HG03378 (cell line): ENCODE results near the gene CAGE1.
A peak's percentile ranks its signal among the peaks of the same experiment; 100 is the strongest.

ENCODE experiments used
- ATAC-seq: cut with Tn5 transposase; IDR thresholded peaks from one replicate; pipeline ENCODE4 v1.9.1; 2021; ENCODE audit warnings: mild to moderate bottlenecking, moderate library complexity; ENCODE audit not compliant: unreplicated experiment

Gene CAGE1

DNA sequence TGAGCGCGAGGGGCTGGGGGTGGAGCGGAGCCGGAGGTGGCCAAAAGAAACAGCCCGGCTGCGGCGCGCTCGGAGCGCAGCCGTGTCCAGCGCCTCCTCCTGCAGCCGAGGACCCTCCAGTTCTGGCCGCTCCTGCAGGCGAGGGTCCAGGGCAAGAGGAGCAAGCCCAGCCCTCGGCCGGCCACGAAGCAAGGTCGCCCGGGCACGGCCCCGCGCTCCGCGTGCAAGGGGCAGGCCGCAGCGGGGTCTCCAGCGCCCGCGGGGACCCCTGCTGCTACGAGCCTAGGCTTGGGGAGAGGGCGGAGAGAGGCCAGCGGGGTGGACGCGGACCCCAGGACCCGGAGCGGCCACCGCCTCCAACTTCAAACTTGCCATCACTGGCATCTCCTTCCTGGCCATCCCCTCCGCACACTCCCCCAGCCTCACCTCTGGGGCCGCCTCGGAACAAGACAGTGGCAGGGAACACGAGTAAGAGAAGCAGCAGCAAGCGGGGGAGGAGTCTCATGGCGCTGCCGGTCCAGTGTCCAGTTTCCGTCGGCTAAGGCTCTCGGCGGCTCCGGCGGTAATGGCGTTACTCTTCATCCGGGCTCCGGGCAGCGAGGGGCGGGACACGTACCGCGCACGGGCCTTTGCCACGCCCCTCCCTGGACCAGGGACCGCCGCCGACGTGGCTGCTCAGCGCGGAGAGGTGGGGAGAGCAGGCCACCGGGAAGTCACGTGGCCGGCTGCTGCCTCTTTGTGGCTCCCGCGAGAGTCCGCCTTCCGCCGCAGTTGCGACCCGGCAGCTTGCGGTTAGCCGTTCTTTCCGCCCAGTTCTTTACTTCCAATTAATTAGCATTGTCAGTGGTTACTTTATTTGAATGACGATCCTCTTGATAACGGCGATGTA lies 76.7 kb downstream of the CAGE1 start, which contains the start of gene SSR1:
Gene SSR1 (minus strand): TSS at position 584 of the 889 bp plus-strand sequence. CDS start 79 bp downstream, at position 505.
- ATAC-seq = peak; percentile 89

DNA sequence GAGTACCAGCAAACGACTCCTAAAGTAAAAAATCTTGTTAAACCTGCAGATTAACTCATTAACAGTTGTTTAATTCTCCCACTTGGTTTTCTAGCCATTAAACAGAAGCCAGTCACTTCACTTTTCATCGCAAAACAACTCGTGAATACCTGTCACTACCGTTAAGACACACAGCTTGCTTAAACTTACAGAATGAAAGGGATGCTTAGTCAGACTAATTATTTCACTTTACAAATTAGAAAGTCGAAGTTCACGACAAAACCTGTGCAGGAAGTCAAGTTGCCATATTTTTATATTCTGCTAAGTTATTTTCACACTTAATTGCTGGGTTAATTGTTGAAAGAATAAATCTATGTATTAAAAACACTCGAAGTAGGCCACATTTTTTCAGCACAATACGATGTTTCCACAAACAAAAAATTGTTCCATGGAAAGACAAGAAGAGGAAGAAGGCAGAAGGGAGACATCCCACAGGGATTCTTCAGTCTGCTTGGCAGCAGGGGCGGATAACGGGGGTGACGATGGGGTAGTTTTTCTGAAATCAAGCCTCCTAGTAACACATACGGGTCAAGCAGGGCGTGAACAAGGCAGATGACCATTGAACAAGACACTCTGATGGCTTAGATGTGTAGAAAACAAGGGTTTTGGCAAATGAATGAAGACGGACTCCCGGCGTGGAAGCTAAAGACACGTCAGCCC lies 77.5 kb downstream of the CAGE1 start:
- ATAC-seq = no peak

DNA sequence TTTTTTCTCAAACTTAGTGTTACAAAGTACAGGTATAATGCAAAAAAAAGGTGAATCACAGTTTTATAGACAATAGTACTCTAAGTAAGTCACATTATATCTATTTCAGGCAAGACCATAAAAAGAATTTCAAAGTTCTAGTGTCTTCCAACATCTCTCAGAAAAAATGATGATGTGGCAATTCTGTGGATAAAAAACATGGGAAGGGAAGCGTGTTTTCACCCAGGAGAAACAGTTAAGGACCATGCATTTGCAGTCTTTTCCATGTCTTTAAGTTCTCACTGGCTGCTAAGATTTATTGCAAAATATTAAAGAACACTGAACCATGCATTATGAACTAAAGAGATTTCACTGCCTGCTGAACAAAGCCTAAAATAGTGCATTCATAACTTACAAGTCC lies 78.4 kb downstream of the CAGE1 start:
- no peak for ATAC-seq

DNA sequence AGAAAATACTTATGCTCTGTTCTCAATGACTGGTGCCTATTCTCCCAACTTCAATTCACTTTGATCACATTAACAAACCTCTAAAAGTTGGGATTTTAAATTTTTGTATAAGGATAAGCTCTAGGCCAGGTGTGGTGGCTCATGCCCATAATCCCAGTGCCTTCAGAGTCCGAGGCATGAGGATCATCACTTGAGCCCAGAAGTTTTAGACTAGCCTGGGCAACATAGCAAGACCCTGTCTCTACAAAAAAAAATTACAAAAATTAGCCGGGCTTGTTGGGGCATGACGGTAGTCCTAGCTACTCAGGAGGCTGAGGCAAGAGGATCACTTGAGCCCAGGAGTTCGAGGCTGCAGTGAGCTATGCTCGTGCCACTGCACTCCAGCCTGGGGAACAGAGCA lies 80.5 kb downstream of the CAGE1 start:
- ATAC-seq = no peak

DNA sequence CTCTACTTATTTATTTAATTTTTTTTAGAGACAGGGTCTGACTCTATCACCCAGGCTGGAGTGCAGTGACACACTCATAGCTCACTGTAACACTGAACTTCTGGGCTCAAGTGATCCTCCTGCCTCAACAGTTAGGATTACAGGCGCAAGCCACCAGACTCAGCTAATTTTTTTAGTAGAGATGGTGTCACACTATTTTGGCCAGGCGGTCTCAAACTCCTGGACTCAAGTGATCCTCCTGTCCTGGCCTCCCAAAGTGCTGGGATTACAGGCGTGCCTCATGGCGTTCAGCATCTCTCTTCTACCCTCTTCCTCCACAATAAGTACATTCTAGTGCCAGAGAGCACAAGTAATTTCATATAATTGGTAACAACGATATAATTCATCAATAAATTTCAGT lies 82.0 kb downstream of the CAGE1 start:
- no peak for ATAC-seq

DNA sequence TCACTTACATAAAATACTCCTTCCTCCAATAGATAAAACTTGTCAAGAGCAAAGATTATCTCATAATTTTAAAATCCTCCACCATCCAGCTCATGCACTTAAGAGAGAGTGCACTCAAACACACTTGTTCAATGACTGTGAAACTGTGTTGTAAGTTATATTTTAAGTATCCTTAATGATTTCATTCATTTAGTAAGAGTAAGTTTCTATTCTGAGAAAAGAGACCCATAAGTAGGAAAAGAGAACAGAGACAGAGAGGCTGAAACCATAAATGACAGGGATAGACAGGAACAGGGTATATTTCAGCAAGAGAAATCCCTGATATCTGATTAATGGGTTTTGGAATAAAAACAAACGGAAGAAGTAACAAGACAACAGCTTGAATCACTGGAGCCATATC lies 84.7 kb downstream of the CAGE1 start:
- ATAC-seq = no peak

DNA sequence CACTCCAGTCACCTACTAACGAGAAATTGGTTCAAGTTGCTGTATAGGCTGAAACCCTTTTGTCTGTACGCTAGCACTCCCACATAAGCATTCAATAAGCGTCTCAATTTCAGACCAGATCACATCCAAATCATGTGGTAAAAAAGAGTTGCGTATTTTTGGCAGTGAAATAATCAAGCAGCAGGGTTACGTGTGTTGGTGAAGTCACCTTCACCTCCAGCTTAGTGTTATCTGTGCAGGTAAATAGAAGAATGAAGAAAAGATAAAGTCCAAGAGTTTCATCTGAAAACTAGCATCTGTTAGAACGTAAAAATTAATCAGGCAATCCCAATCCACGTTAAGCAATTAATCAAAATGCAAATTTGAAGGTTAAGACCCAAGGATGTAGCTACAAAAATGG lies 87.8 kb downstream of the CAGE1 start:
- no peak for ATAC-seq

DNA sequence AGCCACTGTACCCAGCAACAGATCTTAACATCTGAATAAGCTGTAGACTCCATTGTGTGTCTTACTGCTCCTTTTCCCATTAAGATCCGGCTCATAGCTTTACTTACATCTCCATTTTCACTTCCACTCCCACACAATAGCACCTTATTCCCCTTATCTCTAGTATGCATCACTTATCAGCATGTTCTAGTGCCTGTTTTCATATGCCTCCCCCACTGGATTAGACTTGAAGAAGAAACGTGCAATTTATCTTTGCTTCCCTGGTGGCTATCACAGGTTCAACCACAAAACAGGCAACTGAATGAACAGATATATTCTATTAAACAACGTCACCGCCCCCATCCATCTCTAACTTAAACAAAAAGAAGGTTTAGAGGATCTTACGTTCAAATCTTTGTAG lies 88.6 kb downstream of the CAGE1 start:
- no peak for ATAC-seq

DNA sequence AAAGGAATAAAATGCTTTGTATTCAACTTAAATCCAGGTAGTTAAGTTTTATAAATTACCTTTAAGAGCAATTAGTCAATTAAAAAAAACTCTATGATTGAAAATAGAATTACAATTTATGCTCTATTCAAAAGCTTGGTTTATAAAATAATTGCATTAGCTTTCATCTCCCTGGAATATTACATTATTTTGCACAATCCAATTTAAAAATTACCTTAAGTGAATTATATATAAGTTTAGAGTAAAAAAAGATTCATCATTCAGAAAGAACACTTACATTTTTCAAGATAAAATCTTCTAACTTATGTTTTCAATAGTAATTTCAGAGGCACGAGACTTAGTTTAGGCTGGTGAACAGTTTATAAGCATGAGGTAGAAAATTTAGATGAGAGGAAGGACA lies 91.4 kb downstream of the CAGE1 start:
- ATAC-seq = no peak

DNA sequence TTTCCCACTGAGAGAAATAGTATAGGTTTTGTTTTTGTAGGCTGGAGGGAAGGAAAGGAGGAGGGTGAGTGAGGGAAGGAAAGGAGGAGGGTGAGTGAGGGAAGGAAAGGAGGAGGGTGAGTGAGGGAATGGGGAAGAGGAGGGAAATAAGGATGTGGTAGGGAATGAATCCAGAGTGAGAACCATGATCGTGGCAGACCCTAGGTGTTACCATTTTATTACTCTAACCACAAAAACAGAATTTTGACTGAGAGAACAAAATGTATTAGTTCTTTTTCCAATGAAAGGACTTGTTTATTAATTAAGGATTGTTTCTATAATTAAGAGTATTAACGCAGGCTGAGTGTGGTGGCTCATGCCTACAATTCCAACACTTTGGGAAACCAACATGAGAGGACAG lies 92.9 kb downstream of the CAGE1 start:
- no peak for ATAC-seq

DNA sequence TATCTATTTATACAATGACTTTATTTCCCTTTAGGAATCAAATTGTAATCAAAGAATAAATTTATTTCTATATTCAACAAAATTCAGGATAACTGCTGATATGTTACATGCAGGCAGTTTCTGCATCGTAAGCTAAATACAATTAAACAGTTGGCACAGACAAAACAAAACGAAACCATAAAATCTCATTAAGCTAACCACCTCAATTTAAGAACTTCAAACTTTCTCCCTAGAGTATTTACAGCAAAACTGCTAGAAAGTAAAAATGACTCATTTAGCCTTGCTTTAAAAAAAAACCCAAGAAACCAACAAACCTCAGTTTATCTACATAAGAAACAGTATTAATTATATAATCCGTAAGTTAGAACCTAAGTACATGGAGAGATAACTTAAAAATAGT lies 93.6 kb downstream of the CAGE1 start:
- ATAC-seq = no peak

DNA sequence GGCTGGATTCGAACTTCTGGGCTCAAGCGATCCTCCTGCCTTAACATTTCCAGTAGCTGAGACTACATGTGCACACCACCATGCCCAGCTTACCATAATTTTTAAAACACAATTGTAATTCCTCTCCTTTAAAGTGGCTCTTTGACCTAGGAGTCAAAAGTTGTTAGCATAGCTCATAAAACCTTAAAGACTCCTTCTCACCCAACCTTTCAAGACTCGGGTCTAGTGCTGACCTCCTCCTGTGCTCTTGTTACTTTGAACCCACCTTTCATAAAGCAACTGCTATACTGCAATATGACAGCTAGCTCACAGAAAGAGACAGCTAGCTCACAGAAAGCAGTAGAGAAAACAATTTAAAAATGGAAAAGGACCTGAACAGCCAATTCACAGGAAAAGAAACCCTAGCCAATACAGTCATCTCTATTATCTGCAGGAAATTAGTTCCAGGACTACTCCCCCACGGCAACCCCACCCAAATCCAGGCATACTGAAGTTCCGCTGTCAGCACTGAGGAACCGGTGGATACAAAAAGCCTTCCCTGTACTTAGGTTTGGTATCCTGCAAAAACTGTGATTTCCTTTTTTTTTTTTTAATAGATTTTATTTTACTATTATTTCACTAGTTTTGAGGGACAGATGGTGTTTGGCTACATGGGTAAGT lies 96.8 kb downstream of the CAGE1 start:
- ATAC-seq = no peak

DNA sequence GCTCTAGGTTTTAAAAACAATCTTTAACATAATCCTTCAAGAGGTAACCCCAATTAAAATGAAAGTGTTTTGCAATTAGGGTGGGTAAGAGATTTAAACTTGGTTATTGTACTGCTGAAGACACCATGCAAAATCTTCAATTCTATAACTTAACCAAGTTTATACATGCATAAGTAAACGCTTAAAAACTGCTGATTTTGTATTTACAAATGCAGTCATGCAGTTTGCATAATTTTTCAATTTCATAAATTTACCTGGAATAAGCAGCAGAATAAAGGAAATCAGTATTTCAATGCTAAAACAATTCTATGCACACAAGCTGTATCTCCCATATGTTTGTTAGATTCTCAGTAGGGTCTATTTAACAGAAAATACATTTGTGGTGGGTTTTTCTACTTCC lies 99.5 kb downstream of the CAGE1 start:
- ATAC-seq = no peak

DNA sequence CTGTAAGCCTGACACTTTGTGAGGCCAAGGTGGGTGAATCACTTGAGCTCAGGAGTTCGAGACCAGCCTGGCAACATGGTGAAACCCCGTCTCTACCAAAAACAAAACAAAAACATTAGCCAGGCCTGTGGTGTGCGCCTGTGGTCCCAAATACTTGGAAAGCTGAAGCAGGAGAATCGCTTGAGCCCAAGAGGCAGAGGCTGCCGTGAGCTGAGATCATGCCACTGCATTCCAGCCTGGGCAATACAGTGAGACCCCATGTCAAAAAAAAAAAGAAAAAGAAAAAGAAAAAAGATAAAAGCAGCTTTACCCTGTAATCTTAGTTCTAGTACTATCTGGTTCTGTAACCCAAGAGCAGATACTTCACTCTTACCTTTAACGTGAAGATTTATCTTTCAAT lies 104.1 kb downstream of the CAGE1 start:
- no peak for ATAC-seq

DNA sequence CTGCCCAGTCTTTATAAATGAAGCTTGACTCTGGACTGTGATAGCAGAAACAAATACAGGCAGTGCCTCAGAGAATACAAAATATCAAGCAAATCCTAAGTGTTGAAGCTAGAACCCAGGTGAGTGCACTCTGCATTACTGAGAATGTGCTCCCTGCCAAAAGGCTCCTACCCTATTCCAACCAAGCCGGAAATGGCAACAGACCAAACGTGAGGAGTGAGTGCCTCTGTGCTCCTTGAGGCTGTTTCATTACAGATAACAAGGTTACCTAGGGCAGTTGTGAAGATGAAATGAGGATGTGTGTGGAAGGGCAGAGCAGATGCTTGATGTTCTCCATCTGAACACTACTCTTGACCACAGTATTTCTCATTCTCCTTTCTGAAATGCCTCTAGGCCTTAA lies 105.9 kb downstream of the CAGE1 start:
- ATAC-seq = no peak

DNA sequence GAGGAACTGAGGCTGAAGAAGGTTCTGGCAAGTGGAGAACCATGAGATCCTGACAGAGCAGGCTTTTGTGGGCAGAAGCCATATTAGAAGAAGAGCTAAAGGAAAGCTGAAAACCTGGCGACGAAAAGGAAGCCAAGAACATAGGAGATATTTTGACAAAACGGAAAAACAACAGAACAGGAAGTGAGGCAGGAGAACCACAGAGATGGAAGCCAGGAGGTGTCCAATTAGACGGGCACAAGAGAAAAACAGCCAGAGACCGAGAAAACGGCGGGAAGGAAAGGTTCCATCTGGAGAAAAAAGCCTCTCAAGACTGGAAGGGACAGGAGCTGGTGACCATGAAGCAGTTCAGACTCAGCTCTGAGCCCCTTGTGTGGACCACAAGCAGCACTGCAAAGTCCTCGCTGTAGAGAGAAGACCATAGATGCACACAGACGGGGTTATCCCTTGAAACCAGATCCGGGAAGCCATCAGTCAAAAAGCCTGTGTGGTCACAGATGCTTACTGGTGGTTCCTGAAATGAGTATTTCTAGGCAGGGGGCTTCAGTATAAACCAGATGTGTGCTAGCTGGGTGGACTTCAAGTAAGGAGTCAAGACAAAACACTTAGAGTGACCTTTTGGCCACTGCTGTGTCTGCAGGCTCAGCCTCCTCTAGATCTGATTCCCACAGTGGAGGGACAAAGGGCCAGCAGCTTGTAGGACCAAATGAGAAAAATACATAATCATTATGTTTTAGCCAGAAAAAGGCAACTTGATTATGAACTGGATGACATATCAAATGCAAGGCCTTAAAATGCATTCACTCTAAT lies 107.2 kb downstream of the CAGE1 start:
- ATAC-seq = no peak
